ENCODE results near the gene TASOR2. TPM values are rescaled to one million over a fixed set of nuclear protein-coding genes. Genes with fewer than 3 reads are reported as not detected.
A peak's percentile ranks its signal among the peaks of the same experiment; 100 is the strongest.

Gene TASOR2
- total and polyA plus RNA-seq, 9 of the 15 experiments (the other 6 are each of a cell fraction or from before 2014, with no cell fraction given): 12.7 to 75.3 (median 52.3) TPM

DNA sequence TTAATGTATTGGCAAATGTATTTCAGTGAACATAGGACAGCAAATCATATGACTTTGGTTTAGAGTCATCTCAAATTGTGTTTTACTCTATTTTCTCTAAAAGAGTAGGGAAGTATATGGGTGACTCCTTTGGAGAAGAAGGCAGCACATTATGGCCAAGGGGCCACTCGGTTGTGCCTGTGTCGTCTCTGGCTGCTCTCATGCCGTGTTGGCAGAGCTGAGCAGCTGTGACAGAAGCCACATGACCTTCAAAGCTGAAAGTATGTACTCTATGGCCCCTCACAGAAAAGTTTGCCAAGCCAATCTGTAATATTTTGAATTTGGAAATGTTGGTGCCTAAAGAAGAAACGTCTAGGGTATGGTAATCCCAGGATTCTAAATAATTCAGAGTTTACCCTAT is 47.5 kb downstream of the TASOR2 start:
- ATAC-seq (no peak), FAIRE-seq (no peak), DNase-seq (ENCODE audit: extremely low read depth in 1 of 4, low spot score in 3 of 4) (no peak)
- no peaks in the 10 kb centered on the region for H4K20me1 ChIP-seq (replicated peaks; ENCODE audit: control insufficient read depth, insufficient read depth, low read length)
- no peaks in the 10 kb centered on the region for H3K79me2 ChIP-seq (ENCODE audit: control insufficient read depth, insufficient read depth, low read length)
- no peak overlapping the region for H3K27ac ChIP-seq (ENCODE audit: extremely low read depth, low read depth, low read length)
- peaks cover 76% of the 10 kb centered on the region for H3K36me3 ChIP-seq (ENCODE audit: control insufficient read depth, insufficient read depth, low read length)
- BruUV-seq (replicated peaks): TSS peak; percentile 18
- no peaks in the 10 kb centered on the region for H3K9me3 ChIP-seq (replicated peaks; ENCODE audit: control insufficient read depth, insufficient read depth, low read depth, low read length)
- 74% methylated on average over 4 of the region's 4 CpGs for WGBS (ENCODE audit: insufficient coverage, low coverage, missing lambda C conversion rate)
- no peak for TF ChIP-seq NR2C1 (IDR thresholded peaks at IDR 0.05)
- TF ChIP-seq NR2C1 (tag; IDR thresholded peaks at IDR 0.05): no peak
- TF ChIP-seq, protein P1, sequence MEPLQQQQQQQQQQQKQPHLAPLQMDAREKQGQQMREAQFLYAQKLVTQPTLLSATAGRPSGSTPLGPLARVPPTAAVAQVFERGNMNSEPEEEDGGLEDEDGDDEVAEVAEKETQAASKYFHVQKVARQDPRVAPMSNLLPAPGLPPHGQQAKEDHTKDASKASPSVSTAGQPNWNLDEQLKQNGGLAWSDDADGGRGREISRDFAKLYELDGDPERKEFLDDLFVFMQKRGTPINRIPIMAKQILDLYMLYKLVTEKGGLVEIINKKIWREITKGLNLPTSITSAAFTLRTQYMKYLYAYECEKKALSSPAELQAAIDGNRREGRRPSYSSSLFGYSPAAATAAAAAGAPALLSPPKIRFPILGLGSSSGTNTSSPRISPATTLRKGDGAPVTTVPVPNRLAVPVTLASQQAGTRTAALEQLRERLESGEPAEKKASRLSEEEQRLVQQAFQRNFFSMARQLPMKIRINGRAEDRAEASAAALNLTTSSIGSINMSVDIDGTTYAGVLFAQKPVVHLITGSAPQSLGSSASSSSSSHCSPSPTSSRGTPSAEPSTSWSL (CRISPR knock-in tag; IDR thresholded peaks at IDR 0.05; ENCODE audit: borderline replicate concordance): no peak
- no peak for TF ChIP-seq GABPB1 (CRISPR knock-in tag; IDR thresholded peaks at IDR 0.05)
- no peak for TF ChIP-seq ILK (tag; IDR thresholded peaks at IDR 0.05; ENCODE audit: borderline replicate concordance, low read depth)
- no peak for TF ChIP-seq ZKSCAN1 (IDR thresholded peaks at IDR 0.05; ENCODE audit: low read depth, low read length)
- TF ChIP-seq, protein P2, sequence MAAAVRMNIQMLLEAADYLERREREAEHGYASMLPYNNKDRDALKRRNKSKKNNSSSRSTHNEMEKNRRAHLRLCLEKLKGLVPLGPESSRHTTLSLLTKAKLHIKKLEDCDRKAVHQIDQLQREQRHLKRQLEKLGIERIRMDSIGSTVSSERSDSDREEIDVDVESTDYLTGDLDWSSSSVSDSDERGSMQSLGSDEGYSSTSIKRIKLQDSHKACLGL (CRISPR knock-in tag; IDR thresholded peaks at IDR 0.05; ENCODE audit: borderline replicate concordance, poor library complexity, severe bottlenecking): no peak
- TF ChIP-seq GABPA (tag; conservative IDR thresholded peaks at IDR 0.05; ENCODE audit: low read depth): no peak
- TF ChIP-seq ZNF263 (CRISPR knock-in tag; IDR thresholded peaks at IDR 0.05; ENCODE audit: borderline replicate concordance): no peak
- TF ChIP-seq CBX5 (IDR thresholded peaks at IDR 0.05; ENCODE audit: borderline replicate concordance, low read depth): no peak
- TF ChIP-seq XRCC5 (IDR thresholded peaks at IDR 0.05; ENCODE audit: low read depth, low read length): no peak
- TF ChIP-seq KDM5B (IDR thresholded peaks at IDR 0.05; ENCODE audit: insufficient replicate concordance, low read depth, low read length): no peak
- TF ChIP-seq SMAD2 (IDR thresholded peaks at IDR 0.05; ENCODE audit: low read depth, low read length): no peak
- H3K9me1 ChIP-seq (ENCODE audit: control insufficient read depth, insufficient read depth, low read length): no peaks in the 10 kb centered on the region
- no peak overlapping the region for H3K4me2 ChIP-seq (ENCODE audit: insufficient read depth, low read length)
- no peaks in the 10 kb centered on the region for H3K4me1 ChIP-seq (replicated peaks in 1 of 2; ENCODE audit: control insufficient read depth in 2 of 2, insufficient read depth in 2 of 2, low read length in 2 of 2)
- in situ Hi-C loops (cut with MboI) (no loop called here), intact Hi-C loops (cut with micrococcal nuclease) (loop anchor here (10.0 kb wide), 1 partner anchor 97 kb away; no protein-coding TSS in a partner anchor)
- no peak overlapping the region for H2AFZ ChIP-seq (ENCODE audit: low read depth, low read length)
- H3K9ac ChIP-seq (ENCODE audit: insufficient read depth in 1 of 2, low read depth in 2 of 2, low read length in 2 of 2): no peak overlapping the region
- H3K4me3 ChIP-seq: no peak overlapping the region
- ChIA-PET CTCF (ENCODE audit: low intra/inter-chr PET ratio) (no interaction called here), POLR2A (interaction anchor here (0.7 to 1.6 kb wide), 3 partner anchors 9 to 533 kb away, joined by 3 to 5 read pairs (median 4); no protein-coding TSS in a partner anchor)
- H3K27me3 ChIP-seq (ENCODE audit: control insufficient read depth in 2 of 2, insufficient read depth in 2 of 2, low read length in 2 of 2): no peaks in the 10 kb centered on the region

Other genes with a start within 250 kb of the TASOR2 start
- gene CALML5, start 185.3 kb upstream of the TASOR2 start, total RNA-seq (2014; rRNA removed): not detected in 2 replicates
- gene CALML5, start 185.3 kb upstream of the TASOR2 start, total RNA-seq (2014; rRNA removed; fragmentation: Illumina TruSeq; extraction: Trizol): not detected in 2 replicates
- not detected in 2 replicates for gene CALML5, start 185.3 kb upstream of the TASOR2 start, total RNA-seq (2015; rRNA removed; fragmentation: Illumina TruSeq; extraction: Trizol)
- gene CALML5, start 185.3 kb upstream of the TASOR2 start, total RNA-seq (2021): not detected in 2 replicates
- gene CALML5, start 185.3 kb upstream of the TASOR2 start, polyA plus RNA-seq (2011; rRNA removed): not detected in 2 replicates
- not detected in 2 replicates for gene CALML5, start 185.3 kb upstream of the TASOR2 start, polyA plus RNA-seq (2014; fragmentation: Illumina TruSeq; extraction: Trizol)
- not detected for gene CALML5, start 185.3 kb upstream of the TASOR2 start, polyA plus RNA-seq (2014; fragmentation: Nextera tagmentation; extraction: Ambion mirVana)
- not detected in 2 replicates for gene CALML5, start 185.3 kb upstream of the TASOR2 start, polyA plus RNA-seq (2014; rRNA removed)
- not detected in 2 replicates for gene CALML3, start 159.9 kb upstream of the TASOR2 start, total RNA-seq (2014; rRNA removed)
- not detected in 2 replicates for gene CALML3, start 159.9 kb upstream of the TASOR2 start, total RNA-seq (2014; rRNA removed; fragmentation: Illumina TruSeq; extraction: Trizol)
- not detected in 2 replicates for gene CALML3, start 159.9 kb upstream of the TASOR2 start, total RNA-seq (2015; rRNA removed; fragmentation: Illumina TruSeq; extraction: Trizol)
- not detected in 2 replicates for gene CALML3, start 159.9 kb upstream of the TASOR2 start, total RNA-seq (2021)
- not detected in 2 replicates for gene CALML3, start 159.9 kb upstream of the TASOR2 start, polyA plus RNA-seq (2011; rRNA removed)
- gene CALML3, start 159.9 kb upstream of the TASOR2 start, polyA plus RNA-seq (2014; fragmentation: Illumina TruSeq; extraction: Trizol): not detected in 2 replicates
- not detected for gene CALML3, start 159.9 kb upstream of the TASOR2 start, polyA plus RNA-seq (2014; fragmentation: Nextera tagmentation; extraction: Ambion mirVana)
- gene CALML3, start 159.9 kb upstream of the TASOR2 start, polyA plus RNA-seq (2014; rRNA removed): not detected in 2 replicates
- 18.2 and 21.8 TPM in 2 replicates for gene ASB13, start 18.2 kb upstream of the TASOR2 start, total RNA-seq (2014; rRNA removed)
- gene ASB13, start 18.2 kb upstream of the TASOR2 start, total RNA-seq (2014; rRNA removed; fragmentation: Illumina TruSeq; extraction: Trizol): 12.4 and 14.2 TPM in 2 replicates
- 15.5 and 16.9 TPM in 2 replicates for gene ASB13, start 18.2 kb upstream of the TASOR2 start, total RNA-seq (2015; rRNA removed; fragmentation: Illumina TruSeq; extraction: Trizol)
- gene ASB13, start 18.2 kb upstream of the TASOR2 start, total RNA-seq (2021): 28.8 and 33.2 TPM in 2 replicates
- gene ASB13, start 18.2 kb upstream of the TASOR2 start, polyA plus RNA-seq (2011; rRNA removed): 17.4 and 18.1 TPM in 2 replicates
- gene ASB13, start 18.2 kb upstream of the TASOR2 start, polyA plus RNA-seq (2014; fragmentation: Illumina TruSeq; extraction: Trizol): 15.5 and 16.9 TPM in 2 replicates
- 1 to 10 TPM; 5.2 to 6.9 TPM for gene ASB13, start 18.2 kb upstream of the TASOR2 start, polyA plus RNA-seq (2014; fragmentation: Nextera tagmentation; extraction: Ambion mirVana)
- gene ASB13, start 18.2 kb upstream of the TASOR2 start, polyA plus RNA-seq (2014; rRNA removed): 14.5 and 18.7 TPM in 2 replicates
- gene GDI2, start 128.6 kb downstream of the TASOR2 start, total RNA-seq (2014; rRNA removed): 285 and 296 TPM in 2 replicates
- gene GDI2, start 128.6 kb downstream of the TASOR2 start, total RNA-seq (2014; rRNA removed; fragmentation: Illumina TruSeq; extraction: Trizol): 350 and 391 TPM in 2 replicates
- 378 and 397 TPM in 2 replicates for gene GDI2, start 128.6 kb downstream of the TASOR2 start, total RNA-seq (2015; rRNA removed; fragmentation: Illumina TruSeq; extraction: Trizol)
- gene GDI2, start 128.6 kb downstream of the TASOR2 start, total RNA-seq (2021): 266 and 273 TPM in 2 replicates
- 208 and 287 TPM in 2 replicates for gene GDI2, start 128.6 kb downstream of the TASOR2 start, polyA plus RNA-seq (2011; rRNA removed)
- gene GDI2, start 128.6 kb downstream of the TASOR2 start, polyA plus RNA-seq (2014; fragmentation: Illumina TruSeq; extraction: Trizol): 308 and 352 TPM in 2 replicates
- 100 to 1,000 TPM; 262 to 424 TPM for gene GDI2, start 128.6 kb downstream of the TASOR2 start, polyA plus RNA-seq (2014; fragmentation: Nextera tagmentation; extraction: Ambion mirVana)
- 259 and 274 TPM in 2 replicates for gene GDI2, start 128.6 kb downstream of the TASOR2 start, polyA plus RNA-seq (2014; rRNA removed)
- gene ANKRD16, start 205.1 kb downstream of the TASOR2 start, total RNA-seq (2014; rRNA removed): 14.6 and 17.8 TPM in 2 replicates
- gene ANKRD16, start 205.1 kb downstream of the TASOR2 start, total RNA-seq (2014; rRNA removed; fragmentation: Illumina TruSeq; extraction: Trizol): 4.1 and 4.2 TPM in 2 replicates
- 9.0 and 9.5 TPM in 2 replicates for gene ANKRD16, start 205.1 kb downstream of the TASOR2 start, total RNA-seq (2015; rRNA removed; fragmentation: Illumina TruSeq; extraction: Trizol)
- gene ANKRD16, start 205.1 kb downstream of the TASOR2 start, total RNA-seq (2021): 13.9 and 14.2 TPM in 2 replicates
- gene ANKRD16, start 205.1 kb downstream of the TASOR2 start, polyA plus RNA-seq (2011; rRNA removed): 16.0 and 21.9 TPM in 2 replicates
- 8.6 and 8.9 TPM in 2 replicates for gene ANKRD16, start 205.1 kb downstream of the TASOR2 start, polyA plus RNA-seq (2014; fragmentation: Illumina TruSeq; extraction: Trizol)
- gene ANKRD16, start 205.1 kb downstream of the TASOR2 start, polyA plus RNA-seq (2014; fragmentation: Nextera tagmentation; extraction: Ambion mirVana): 1 to 10 TPM; 1.5 to 2.2 TPM
- 10.4 and 11.6 TPM in 2 replicates for gene ANKRD16, start 205.1 kb downstream of the TASOR2 start, polyA plus RNA-seq (2014; rRNA removed)
- gene FBH1, start 205.4 kb downstream of the TASOR2 start, total RNA-seq (2014; rRNA removed): 80.6 and 87.9 TPM in 2 replicates
- 77.7 and 77.8 TPM in 2 replicates for gene FBH1, start 205.4 kb downstream of the TASOR2 start, total RNA-seq (2014; rRNA removed; fragmentation: Illumina TruSeq; extraction: Trizol)
- 107 and 108 TPM in 2 replicates for gene FBH1, start 205.4 kb downstream of the TASOR2 start, total RNA-seq (2015; rRNA removed; fragmentation: Illumina TruSeq; extraction: Trizol)
- gene FBH1, start 205.4 kb downstream of the TASOR2 start, total RNA-seq (2021): 93.5 and 95.1 TPM in 2 replicates
- gene FBH1, start 205.4 kb downstream of the TASOR2 start, polyA plus RNA-seq (2011; rRNA removed): 85.6 and 89.2 TPM in 2 replicates
- gene FBH1, start 205.4 kb downstream of the TASOR2 start, polyA plus RNA-seq (2014; fragmentation: Illumina TruSeq; extraction: Trizol): 66.3 and 70.1 TPM in 2 replicates
- gene FBH1, start 205.4 kb downstream of the TASOR2 start, polyA plus RNA-seq (2014; fragmentation: Nextera tagmentation; extraction: Ambion mirVana): 10 to 100 TPM; 13.4 to 23.4 TPM
- gene FBH1, start 205.4 kb downstream of the TASOR2 start, polyA plus RNA-seq (2014; rRNA removed): 69.7 and 73.1 TPM in 2 replicates

Data from K562 (cell line).